Measurements from ENCODE around the gene AKIP1. TPM values are rescaled to one million over a fixed set of nuclear protein-coding genes. Genes with fewer than 3 reads are reported as not detected.

The AKIP1 gene
- polyA plus RNA-seq, 3 donors, result 8.7 to 18.9 (median 18.7) TPM

GRCh38 chr11:8967184-8967583 is 56.2 kb downstream of the AKIP1 start:
- H3K4me3 ChIP-seq (replicated peaks in 1 of 3; ENCODE audit: low read depth in 2 of 3, low read length in 3 of 3), result no peak overlapping the region
- H4K20me1 ChIP-seq (ENCODE audit: insufficient read depth, low read length), result no peaks in the 10 kb centered on the region
- no peaks in the 10 kb centered on the region for H3K9me3 Mint-ChIP-seq
- no peak overlapping the region for H3K27ac ChIP-seq (ENCODE audit: low read depth in 1 of 2, low read length in 2 of 2)
- H3K36me3 ChIP-seq (replicated peaks in 1 of 2; ENCODE audit: control insufficient read depth in 1 of 2, insufficient read depth in 2 of 2, low read length in 2 of 2), result no peaks in the 10 kb centered on the region
- peaks cover 0 to 6% of the 10 kb centered on the region in 2 donors for H3K36me3 Mint-ChIP-seq
- no peak overlapping the region for H3K4me2 ChIP-seq (replicated peaks; ENCODE audit: extremely low read depth, low read length, poor library complexity, severe bottlenecking)
- intact Hi-C loops (cut with micrococcal nuclease), result loop anchor here in 1 of 2 donors (10.0 kb wide), 2 partner anchors 48 to 292 kb away; no protein-coding TSS in a partner anchor
- TF ChIP-seq, protein P1, sequence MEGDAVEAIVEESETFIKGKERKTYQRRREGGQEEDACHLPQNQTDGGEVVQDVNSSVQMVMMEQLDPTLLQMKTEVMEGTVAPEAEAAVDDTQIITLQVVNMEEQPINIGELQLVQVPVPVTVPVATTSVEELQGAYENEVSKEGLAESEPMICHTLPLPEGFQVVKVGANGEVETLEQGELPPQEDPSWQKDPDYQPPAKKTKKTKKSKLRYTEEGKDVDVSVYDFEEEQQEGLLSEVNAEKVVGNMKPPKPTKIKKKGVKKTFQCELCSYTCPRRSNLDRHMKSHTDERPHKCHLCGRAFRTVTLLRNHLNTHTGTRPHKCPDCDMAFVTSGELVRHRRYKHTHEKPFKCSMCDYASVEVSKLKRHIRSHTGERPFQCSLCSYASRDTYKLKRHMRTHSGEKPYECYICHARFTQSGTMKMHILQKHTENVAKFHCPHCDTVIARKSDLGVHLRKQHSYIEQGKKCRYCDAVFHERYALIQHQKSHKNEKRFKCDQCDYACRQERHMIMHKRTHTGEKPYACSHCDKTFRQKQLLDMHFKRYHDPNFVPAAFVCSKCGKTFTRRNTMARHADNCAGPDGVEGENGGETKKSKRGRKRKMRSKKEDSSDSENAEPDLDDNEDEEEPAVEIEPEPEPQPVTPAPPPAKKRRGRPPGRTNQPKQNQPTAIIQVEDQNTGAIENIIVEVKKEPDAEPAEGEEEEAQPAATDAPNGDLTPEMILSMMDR (IDR thresholded peaks at IDR 0.05), result no peak
- H3K9me3 ChIP-seq (replicated peaks in 1 of 2; ENCODE audit: control insufficient read depth in 1 of 2, insufficient read depth in 1 of 2, low read length in 2 of 2), result no peaks in the 10 kb centered on the region
- peak in 1 of 3 donors; percentile 75 for DNase-seq
- H3K27me3 Mint-ChIP-seq (ENCODE audit: low read depth in 3 of 3), result peaks cover 0 to 5% (median 0%) of the 10 kb centered on the region in 3 donors
- H3K4me1 Mint-ChIP-seq, result peaks cover 29% of the 10 kb centered on the region
- no peak overlapping the region for H3K4me3 Mint-ChIP-seq
- H3K79me2 ChIP-seq (ENCODE audit: insufficient read depth, low read length), result peaks cover 21% of the 10 kb centered on the region
- no peak overlapping the region for H3K9ac ChIP-seq (ENCODE audit: insufficient read depth, low read length, poor library complexity, severe bottlenecking)
- H2AFZ ChIP-seq (ENCODE audit: insufficient read depth, low read depth, low read length, poor library complexity, severe bottlenecking), result no peak overlapping the region
- H3K4me1 ChIP-seq (ENCODE audit: control insufficient read depth in 1 of 2, insufficient read depth in 2 of 2, low read length in 2 of 2), result peaks cover 21 to 26% of the 10 kb centered on the region in 2 donors
- H3K27ac Mint-ChIP-seq, result peak overlapping the region in 5 of 7 donors; percentile 26 to 66 (median 51)
- no peaks in the 10 kb centered on the region for H3K27me3 ChIP-seq (ENCODE audit: control insufficient read depth in 2 of 2, insufficient read depth in 2 of 2, low read length in 2 of 2)
- 83% methylated on average over 1 of the region's 8 CpGs for WGBS (ENCODE audit: insufficient coverage)

Small RNA genes lying within 50 kb of the gene (small RNA-seq; reads per million reads assigned to genes)
- not detected for gene RF00019 (ENCODE audit: insufficient read length, low read depth)

Other genes with a start within 250 kb of the AKIP1 start
- gene TRIM66, start 228.5 kb upstream of the AKIP1 start, polyA plus RNA-seq, result 10 to 100 TPM in 1 of 3 donors, under 1 TPM in 2; 0.04 to 12.0 (median 0.47) TPM
- gene RPL27A, start 228.4 kb upstream of the AKIP1 start, polyA plus RNA-seq, result 1,000 to 10,000 TPM in 2 of 3 donors, 100 to 1,000 TPM in 1; 572 to 1,233 (median 1,091) TPM
- not detected for gene C11orf16, start 21.8 kb downstream of the AKIP1 start, polyA plus RNA-seq
- gene ASCL3, start 31.8 kb downstream of the AKIP1 start, polyA plus RNA-seq, result not detected
- 100 to 1,000 TPM in 2 of 3 donors, 10 to 100 TPM in 1; 25.5 to 149 (median 141) TPM for gene TMEM9B, start 53.3 kb downstream of the AKIP1 start, polyA plus RNA-seq
- gene NRIP3, start 92.8 kb downstream of the AKIP1 start, polyA plus RNA-seq, result 1 to 10 TPM in 2 of 3 donors, under 1 TPM in 1; 0.28 to 4.8 (median 1.0) TPM
- gene SCUBE2, start 180.4 kb downstream of the AKIP1 start, polyA plus RNA-seq, result under 1 TPM in 2 of 3 donors, not detected in 1; 0.21 to 0.36 TPM

Data from CD14-positive monocyte (primary cell).